ENCODE results near the gene SMIM33.
"Not testable (repeated sequence)": the region's sequence is repeated elsewhere in the genome, so short reads cannot be mapped to it uniquely, and the experiment has no call there.

The SMIM33 gene

GRCh38 chr5:139470821-139471300 lies at the start of gene SMIM33:
TSS of gene SMIM33 (plus strand) at chr5:139471004. CDS start at chr5:139471122, 118 bp downstream.
- no peak for DNase-seq (ENCODE audit: low read depth in 4 of 4, low spot score in 1 of 4)

GRCh38 chr5:139422307-139422893 lies 48.4 kb upstream of the SMIM33 start:
- no peak for DNase-seq (ENCODE audit: low read depth in 4 of 4, low spot score in 1 of 4)

DNA sequence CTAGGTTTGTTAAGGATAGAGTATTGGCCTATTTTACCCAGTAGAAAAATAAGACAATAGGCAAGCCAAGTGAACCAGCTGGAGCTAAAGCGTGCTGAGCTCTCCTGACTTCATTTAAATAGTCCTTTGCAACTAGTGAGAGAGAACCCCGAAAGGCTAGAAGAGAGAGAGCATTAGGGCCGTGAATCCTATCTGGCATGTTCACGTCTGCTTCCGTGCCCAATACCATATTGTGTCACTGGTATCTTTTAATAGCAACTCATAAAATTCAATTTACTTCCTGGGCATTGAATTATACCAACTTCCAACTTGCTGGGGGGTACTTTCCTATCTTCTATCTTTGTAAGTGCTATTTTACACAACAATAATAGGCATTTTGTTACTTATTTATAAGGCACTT lies 45.3 kb upstream of the SMIM33 start:
- no peak for DNase-seq (ENCODE audit: low read depth in 4 of 4, low spot score in 1 of 4)

DNA sequence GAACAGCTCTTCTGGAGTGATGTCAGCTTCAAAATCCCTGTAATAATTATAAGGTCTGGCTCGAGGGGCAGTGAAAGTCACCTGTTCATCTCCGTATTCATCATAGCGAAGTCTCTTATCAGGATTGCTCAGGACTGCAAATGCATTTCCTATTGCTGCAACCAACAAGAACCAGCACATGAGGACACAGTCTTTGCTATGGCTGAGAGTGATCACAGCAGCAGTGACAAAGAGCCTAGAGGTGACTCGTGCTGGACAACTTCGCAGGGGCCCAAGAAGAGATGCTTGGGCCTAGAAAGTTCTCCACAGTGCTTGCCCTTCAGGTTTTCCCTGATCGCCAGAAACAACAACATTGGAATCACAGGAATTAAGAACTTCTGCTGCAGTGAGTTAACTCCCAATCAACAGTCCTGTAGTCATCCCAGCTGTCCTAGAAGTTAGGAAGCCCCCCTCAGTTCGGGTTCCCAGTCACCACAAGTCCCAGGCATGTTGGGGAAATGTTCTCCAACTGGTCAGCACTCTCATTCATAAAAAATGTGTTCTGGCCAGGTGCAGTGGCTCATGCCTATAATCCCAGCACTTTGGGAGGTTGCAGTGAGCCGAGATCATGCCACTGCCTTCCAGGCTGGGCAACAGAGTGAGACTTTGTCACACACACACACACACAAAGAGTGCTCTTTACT lies 44.5 kb upstream of the SMIM33 start:
- DNase-seq (ENCODE audit: low read depth in 4 of 4, low spot score in 1 of 4), result no peak

DNA sequence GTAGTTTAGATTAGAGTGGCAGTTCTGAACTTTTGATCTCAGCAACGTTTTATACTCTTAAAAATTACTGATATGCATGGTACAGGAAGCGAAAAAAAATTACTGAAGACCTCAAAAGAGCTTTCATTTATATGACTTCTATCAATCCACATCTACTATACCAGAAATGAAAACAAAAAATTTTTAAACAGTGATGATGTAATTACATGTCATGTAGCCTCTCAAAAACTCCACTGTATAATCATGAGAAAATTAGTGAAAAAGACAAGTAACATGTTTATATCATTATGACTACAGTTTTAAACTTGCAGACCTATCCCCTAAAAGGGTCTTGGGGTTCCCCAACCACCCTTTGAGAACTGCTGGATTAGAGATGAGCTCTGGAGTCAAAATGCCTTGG lies 40.8 kb upstream of the SMIM33 start:
- DNase-seq (ENCODE audit: low read depth in 4 of 4, low spot score in 1 of 4), result no peak

- no peak for DNase-seq (ENCODE audit: low read depth in 4 of 4, low spot score in 1 of 4)
These were observed 39.1 kb upstream of the SMIM33 start for GRCh38 chr5:139431706-139432105.

GRCh38 chr5:139435676-139436075 lies 35.1 kb upstream of the SMIM33 start:
- no peak for DNase-seq (ENCODE audit: low read depth in 4 of 4, low spot score in 1 of 4)

DNA sequence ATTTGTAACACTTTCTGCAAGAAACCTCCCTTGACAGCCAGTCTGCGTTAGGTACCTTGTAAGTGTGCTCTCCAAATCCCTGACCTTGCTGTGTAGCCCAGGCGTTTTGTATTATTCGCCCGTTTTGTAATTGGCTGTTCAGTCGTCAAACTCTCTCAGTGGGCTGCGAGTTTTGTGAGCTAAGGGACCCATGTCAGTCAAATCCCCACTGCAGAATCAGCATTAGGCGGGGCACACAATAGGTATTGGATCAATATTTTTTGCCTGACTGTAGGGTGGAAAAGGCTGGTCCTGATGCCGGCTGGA lies 32.1 kb upstream of the SMIM33 start:
- no peak for DNase-seq (ENCODE audit: low read depth in 4 of 4, low spot score in 1 of 4)

DNA sequence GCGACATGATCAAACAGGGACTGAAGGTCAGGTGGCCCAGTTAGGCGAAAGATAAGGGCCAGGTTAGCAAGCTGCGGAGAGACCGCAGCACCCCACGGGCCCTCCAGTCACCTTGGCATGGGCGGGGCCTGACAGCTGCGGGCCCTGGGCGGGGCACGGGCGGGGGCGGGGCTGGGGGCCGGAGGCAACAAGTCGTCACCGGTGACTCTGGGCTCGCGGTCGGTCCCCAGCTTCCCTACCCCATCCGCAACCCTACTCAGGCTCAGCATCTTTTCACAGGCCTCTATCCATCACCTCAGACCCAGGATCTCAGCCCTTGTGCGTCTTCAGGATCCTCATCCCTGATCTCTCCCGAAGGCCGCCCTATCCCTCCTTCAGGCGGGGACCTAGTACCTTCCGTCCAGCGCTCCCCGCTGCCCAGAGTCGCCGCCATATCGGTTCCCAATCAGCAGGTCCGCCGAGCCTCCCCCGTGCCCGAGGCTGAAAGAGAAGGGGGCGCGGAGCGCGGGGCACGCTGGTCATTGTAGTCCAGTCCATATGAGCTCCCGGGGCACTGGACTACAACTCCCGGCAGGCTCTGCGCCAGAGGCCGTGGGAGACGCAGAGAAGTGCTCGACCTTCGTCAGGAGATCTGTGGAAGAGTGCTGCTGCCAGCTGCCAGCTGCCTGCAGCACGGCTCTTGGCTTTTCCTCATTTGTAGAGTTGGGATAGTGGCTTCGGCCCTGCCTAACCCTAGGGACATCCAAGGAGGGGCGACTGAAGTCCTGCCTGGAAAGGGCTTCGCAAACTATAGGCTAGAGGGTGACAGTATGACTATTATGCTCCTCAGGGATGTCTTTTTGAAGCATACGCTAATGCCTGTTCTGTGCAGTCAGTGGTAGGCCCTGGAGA lies 31.5 kb upstream of the SMIM33 start, which contains the start of gene DNAJC18:
DNAJC18 (minus strand) TSS at position 513 of the 891 bp plus-strand sequence; CDS start at position 433, 80 bp downstream.
- peak; percentile 73 to 90 (median 84) for DNase-seq (ENCODE audit: low read depth in 4 of 4, low spot score in 1 of 4)

GRCh38 chr5:139440416-139440815 lies 30.4 kb upstream of the SMIM33 start:
- not testable (repeated sequence) for DNase-seq (ENCODE audit: low read depth in 4 of 4, low spot score in 1 of 4)

DNA sequence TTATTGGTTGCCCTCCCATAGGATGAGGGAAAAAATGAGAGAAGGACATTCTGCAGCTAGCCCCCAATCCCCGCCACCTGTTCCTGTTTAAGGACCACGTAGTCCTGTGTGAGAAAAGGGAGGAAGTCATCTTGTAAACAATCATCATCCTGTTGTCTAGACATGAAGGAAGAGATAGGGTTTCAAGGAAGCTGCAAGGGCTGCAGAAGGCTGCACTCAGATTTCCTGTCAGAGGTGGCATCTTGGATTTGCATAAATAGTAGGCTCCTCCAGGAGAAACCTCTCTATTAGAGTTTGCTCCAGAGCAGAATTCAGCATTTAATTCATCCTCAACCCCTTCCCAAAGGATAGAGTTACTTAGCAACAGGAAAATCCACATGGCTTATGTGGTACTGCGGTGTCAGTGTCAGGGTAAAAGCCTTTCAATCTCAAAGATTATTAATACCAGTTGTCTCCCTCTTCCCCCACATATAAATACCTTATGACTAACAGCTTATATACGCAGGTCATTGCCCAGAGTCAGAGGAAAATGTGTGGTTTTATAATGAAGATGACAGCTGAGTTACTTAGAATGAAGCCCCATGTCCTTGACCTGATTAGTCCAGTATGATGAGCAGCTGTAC lies 26.9 kb upstream of the SMIM33 start:
- DNase-seq (ENCODE audit: low read depth in 4 of 4, low spot score in 1 of 4), result no peak

DNA sequence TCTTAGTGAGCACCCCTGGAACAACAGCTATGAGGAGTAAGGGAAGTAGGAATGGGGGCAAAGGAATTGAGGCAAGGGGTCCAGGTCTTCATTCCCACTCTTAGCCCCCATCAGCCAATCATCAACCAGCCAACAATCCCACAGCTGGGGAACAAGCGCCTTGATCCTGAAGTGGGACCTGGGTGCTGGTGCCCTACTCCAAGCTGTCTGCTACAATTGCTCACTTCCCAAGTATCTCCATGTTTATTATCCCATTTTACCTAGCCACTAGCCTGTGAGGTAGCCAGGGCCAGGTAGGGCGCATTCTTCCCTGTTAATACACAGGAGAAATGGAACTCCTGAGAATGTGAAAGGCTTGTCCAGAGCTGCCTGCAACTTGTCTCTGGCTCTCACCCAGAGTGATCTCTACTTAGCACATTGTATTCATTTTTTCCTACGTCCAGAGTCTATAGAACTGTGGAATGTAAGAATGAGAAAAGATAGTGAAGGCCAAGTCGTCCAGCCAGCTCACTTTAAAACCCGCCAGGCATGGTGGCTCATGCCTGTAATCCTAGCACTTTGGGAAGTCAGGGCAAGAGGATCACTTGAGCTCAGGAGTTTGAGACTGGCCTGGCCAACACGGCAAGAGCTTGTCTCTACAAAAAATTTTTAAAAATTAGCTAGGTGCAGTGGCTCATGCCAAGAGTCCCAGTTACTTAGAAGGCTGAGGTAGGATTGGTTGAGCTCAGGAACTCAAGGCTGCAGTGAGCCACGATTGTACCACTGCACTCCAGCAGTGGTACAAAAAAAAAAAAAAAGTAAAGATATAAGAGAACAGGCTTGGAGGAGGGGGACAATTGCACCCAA lies 25.3 kb upstream of the SMIM33 start:
- no peak for DNase-seq (ENCODE audit: low read depth in 4 of 4, low spot score in 1 of 4)

GRCh38 chr5:139446956-139447779 lies 23.6 kb upstream of the SMIM33 start:
- DNase-seq (ENCODE audit: low read depth in 4 of 4, low spot score in 1 of 4), result no peak

DNA sequence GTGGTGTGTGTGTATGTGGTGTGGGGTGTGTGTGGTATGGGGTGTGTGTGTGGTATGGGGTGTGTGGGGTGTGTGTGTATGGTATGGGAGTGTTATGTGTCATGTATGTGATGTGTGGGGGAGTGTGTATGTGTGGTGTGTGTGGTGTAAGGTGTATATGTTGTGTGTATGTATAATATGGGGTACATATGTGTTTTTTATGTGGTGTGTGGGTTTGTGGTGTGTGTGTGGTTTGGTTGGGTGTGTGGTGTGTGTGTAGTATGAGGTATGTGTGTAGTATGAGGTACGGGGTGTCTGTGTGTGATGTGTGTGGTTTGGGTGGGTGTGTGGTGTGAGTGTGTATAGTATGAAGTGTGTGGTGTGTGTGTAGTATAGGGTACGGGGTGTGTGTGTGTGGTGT lies 19.6 kb upstream of the SMIM33 start:
- DNase-seq (ENCODE audit: low read depth in 4 of 4, low spot score in 1 of 4), result no peak

GRCh38 chr5:139451878-139452660 lies 18.7 kb upstream of the SMIM33 start:
- DNase-seq (ENCODE audit: low read depth in 4 of 4, low spot score in 1 of 4), result no peak

GRCh38 chr5:139453683-139454567 lies 16.9 kb upstream of the SMIM33 start:
- DNase-seq (ENCODE audit: low read depth in 4 of 4, low spot score in 1 of 4), result no peak

- DNase-seq (ENCODE audit: low read depth in 4 of 4, low spot score in 1 of 4), result no peak
These were observed 16.1 kb upstream of the SMIM33 start for GRCh38 chr5:139454568-139455290.
